Measurements from ENCODE around the gene PRR35.
"Not testable (repeated sequence)": the region's sequence is repeated elsewhere in the genome, so short reads cannot be mapped to it uniquely, and the experiment has no call there.

The PRR35 gene

DNA sequence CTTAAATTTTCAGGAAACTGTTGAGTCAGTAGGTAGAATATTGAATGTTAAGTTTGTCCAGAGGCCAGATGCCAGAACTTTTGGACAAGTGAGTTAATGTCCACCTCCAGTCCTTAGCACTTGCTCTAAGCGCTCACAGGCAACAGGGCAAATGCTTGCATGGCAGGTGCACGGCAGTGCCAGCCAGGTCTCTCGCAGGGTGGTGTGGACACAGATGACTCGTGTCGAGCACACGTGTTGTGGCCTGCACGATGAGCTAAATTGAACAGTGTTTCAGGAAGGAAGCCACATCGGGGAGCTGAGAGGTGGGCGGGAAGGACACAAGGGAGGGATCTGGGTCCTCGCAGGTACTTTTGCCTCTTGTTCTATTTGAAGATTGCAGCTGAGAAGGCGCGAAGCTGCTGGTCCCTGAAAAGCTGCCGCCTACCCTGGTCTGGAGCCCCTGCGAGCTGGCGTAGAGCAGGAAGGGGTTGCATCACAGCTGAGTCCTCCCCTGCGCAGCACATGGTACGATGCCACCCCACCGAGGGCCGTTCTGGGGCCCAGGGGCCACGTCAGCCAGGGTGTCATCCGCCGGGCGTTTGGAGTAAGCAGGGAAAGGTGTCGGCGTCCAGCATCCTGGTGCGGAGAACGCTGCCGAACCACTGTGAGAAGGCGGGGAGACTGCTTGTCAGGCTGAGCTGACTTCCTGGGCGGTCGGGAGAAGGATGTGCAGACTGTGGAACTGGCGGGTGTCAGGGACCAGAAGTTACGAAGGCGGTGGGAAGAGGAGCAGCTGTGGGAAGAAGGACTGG lies 35.9 kb downstream of the PRR35 start:
- no peak for DNase-seq (ENCODE audit: low read depth)

DNA sequence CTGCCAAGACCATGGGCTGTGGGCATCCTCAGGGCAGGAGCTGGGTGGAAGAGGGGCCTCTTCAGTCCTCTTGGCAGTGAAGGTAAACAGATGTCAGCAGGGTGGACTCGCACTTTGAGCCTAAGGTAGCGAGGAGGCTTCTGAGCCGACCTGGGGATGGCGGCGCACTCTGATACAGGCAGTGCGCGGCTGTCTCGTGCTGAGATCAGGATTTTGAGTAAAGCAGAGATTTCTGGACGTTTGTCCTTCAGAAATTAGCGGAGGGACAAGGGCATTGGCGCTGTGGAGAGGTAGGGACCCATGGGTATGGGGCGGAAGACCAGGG lies 36.5 kb downstream of the PRR35 start:
- no peak for DNase-seq (ENCODE audit: low read depth)

DNA sequence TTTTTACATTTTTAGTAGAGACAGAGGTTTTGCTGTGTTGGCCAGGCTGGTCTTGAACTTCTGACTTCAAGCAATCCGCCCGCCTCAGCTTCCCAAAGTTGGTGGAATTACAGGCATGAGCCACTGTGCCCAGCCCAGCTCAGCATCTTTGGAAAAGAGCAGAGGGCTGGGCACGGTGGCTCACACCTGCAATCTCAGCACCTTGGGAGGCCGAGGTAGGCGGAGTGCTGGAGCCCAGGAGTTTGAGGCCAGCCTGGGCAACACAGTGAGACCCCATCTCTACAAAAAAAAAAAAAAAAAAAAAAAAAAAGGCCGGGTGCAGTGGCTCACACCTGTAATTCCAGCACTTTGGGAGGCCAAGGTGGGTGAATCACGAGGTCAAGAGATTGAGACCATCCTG lies 37.5 kb downstream of the PRR35 start:
- DNase-seq (ENCODE audit: low read depth) = not testable (repeated sequence)

DNA sequence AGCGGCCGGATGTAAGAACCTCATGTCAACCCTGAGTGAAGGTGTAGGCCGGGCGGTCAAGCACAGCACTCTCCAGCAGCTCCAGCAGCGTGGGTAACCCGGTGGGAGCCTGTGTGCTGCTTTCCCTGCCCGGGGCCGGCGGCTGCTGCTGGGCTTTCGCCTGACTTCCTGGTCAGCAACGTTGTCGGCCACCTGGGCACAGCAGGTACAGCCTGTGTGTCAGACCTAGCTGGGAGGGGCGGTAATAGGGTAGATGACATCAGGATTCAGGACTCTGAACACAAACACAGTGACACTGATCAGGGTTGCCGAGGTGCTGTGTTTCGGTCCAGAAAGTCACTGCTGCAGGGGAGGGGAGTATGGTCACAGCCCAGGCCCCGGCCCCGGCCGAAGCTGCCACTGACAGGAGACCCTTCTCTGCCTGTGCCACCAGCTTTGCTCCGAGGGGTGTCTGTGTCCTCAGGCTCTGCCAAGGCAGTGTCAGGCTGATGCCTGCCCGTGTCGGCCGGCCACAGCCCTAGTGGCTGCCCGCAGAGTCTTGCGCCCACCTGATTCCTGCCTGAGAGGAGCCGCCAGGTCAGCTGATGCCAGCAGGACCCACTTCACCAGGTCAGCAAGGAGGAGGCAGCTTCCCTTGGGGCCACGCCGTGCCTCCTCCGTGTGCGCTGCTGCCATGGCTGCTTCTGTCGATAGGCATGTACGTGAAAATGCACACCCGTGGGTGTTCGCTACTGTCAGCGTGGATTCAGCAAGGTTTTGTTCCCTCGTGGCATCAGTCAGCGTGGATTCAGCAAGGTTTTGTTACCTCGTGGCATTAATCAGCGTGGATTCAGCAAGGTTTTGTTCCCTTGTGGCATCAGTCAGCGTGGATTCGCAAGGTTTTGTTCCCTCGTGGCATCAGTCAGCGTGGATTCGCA lies 38.9 kb downstream of the PRR35 start:
- DNase-seq (ENCODE audit: low read depth) = no peak

DNA sequence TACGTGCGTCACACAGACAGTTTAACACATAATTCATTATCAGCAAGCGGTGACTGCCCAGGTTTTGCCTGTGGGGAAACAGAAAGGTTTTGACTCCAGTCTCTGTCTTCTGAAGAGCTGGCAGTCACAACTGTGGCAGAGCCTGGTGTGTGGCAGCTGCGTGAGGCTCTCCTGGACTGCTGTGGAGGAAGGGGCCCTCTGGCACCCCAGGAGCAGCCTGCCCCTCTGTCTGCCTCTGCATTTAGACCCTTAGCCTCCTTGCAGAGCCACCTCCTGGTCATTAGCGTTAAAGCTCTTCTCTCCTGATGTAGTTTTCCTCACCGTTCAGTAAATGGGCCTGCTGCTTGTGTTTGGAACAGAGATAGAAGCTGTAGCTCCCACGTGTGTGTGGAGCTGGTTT lies 40.6 kb downstream of the PRR35 start:
- DNase-seq (ENCODE audit: low read depth) = no peak

DNA sequence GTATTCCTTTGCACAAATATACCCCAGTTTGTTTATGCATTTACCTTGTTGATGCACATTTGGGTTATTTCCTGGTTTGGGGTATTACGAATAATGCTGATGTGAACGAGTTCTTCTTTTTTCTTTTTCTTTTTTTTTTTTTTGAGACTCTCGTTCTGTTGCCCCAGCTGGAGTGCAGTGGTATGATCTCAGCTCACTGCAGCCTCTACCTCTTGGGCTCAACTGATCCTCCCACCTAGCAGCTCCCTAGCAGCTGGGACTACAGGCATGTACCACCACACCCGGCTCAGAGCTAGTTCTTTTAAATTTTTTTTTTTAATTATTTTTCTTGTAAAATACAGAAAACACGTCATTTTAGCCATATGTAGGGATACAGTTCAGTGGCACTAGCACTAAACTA lies 43.7 kb downstream of the PRR35 start:
- no peak for DNase-seq (ENCODE audit: low read depth)

DNA sequence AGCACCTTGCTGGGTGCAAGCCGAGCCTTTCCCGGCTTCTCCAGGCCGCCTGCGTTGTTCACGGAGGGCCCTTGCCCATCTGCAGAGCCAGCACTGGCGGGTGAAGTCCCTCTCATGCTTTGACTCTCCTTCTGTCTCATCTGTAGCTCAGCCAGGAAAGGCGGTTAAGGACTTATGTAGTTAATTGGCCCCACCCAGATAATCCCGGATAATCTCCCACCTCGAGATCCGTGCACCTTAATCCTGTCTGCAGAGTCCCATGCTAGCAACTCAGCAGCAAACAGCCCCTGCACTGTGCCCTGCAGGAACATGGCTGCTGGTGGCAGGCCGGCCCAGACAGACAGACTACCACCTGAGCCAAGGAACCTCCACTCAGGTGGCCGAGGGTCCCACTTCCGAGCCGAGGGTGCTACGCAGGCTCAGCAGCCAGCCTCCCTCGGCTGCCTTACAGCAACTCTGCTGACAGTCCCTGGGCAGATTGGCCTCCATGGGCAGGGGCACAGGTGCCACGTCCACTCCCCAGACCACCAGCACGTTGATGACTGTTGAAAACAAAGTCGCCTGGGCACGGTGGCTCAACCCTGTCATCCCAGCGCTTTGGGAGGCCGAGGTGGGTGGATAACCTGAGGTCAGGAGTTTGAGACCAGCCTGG lies 46.6 kb downstream of the PRR35 start:
- no peak for DNase-seq (ENCODE audit: low read depth)

DNA sequence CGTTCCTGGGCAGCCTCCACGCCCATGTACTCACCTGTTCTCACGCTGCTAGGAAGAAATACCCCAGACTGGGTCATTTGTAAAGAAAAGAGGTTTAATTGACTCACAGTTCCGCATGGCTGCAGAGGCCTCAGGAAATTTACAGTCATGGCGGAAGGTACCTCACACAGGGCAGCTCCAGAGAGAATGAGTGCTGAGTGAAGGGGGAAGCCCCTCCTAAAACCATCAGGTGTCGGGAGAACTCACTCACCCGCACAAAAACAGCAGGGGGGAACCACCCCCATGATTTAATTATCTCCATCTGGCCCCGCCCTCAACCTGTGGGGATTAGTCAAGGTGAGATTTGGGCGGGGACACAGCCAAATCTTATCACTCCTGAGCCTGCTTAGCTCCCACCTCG lies 47.8 kb downstream of the PRR35 start:
- no peak for DNase-seq (ENCODE audit: low read depth)

DNA sequence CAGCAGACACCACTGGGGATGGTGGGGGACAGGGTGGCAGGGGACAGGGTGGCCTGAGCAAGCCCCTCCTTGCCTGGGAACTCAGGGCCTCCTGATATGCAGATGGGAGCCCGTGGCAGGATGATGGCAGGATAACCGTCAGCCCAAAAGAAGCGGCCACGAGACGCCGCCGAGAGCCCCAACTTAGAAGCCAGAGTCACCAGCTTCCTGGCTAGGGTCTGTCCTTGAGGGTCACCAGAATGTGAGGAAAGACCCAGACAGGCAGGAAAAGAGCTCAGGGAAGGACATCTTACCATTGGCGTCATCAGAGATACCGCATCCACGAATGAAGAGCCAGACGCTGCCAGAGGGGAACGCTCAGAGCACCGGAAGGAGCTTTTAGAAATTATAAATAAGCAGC lies 49.1 kb downstream of the PRR35 start:
- DNase-seq (ENCODE audit: low read depth) = no peak

DNA sequence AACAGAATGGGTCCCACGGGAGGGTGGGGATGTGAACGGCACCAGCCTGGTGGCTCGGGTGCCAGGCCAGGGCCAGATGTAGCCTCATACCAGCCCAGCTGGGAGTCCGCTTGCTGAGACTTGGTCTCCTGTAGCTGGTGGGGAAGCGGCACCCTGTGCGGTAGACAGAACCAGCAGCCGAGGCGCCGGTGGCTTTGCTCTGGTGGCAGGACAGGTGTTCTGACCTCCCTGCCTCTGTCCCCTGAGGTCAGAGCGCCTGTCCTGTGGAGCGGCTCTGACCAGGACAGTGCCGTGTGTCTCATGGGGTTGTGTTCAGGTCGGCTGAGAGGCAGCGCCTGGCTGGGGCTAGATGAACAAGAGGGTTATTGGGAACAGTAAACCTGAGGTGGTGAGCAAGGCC lies 49.8 kb downstream of the PRR35 start:
- no peak for DNase-seq (ENCODE audit: low read depth)

DNA sequence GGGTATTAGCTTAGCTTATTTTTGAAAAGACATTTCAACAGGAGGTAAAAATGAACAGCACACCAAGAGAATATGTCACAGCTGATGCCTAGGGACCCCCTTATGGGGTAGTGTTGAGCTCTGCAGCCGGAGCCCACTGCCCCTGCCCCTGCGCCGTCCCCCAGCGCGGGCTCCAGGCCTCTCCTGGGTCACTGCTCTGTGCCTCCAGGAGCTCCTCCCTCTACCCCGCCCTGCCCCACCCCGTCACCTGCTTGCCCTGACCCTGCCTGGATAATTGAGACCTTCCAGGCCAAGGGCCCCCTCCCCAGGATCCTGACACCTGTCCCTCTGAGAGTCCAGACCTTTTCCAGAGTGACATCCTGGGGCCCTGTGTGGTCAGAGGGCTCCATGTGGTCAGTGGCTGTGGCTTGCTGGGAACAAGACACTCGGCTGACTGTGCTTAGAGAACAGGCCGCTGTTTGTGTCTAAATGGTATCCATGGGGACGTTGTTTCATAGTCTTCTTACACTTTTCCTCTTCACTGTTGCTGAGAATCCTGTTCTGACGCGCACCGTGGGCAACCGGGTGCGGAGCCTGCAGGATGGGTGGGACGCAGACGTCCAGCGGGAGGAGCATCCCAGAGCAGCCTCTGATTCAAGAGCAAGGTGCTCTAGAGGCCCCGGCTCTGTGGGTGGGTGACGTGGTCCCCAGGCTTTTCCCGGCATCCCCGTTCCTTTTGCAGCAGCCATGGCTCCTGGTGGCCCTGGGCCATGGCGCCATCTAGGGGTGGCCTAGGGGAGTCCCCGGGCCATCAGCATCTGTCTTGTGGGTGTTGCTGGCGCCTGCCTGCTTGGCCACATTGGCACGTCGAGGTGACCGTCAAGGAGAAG lies 50.6 kb downstream of the PRR35 start:
- peak; percentile 32 for DNase-seq (ENCODE audit: low read depth)

DNA sequence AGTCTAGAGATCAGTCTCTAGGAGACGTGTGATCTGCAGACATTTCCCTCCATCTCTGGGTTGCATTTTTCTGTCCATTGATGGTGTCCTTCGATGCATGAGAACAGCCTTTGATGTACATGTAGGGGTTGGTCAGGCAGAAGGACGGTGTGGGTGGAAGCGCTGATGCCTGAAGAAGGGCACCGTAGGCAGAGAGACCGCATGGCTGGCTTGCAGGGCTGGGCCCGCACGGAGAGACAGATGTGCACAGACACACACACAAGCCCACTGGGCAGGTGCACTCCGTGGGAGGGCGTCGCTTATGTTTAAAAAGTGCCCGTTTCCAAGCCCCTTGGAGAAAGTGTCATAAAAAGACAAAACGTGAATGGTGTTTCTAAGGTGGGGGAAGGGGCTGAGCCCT lies 54.9 kb downstream of the PRR35 start:
- DNase-seq (ENCODE audit: low read depth) = no peak

Measured in stimulated activated CD4-positive, alpha-beta T cell treated with anti-CD3 and anti-CD28 coated beads, Interleukin-2, amount 100 ng/mL, for 4 hours (primary cell).